DOHH2 (cell line): ENCODE data around the gene CNTNAP2.

Experiments used
- H3F3A ChIP-seq: fragments of 200-600 bp; sonication (generic), shearing (Covaris generic); 2 replicates; pipeline ENCODE4 v1.6.0; 2016; ENCODE audit warnings: antibody characterized with exemption, mild to moderate bottlenecking; ENCODE audit not compliant: control insufficient read depth, insufficient read depth
- H3K27ac ChIP-seq: fragments of 200-600 bp; sonication (generic); 2 replicates; pipeline ENCODE4 v1.5.1; 2014; ENCODE audit warnings: low read depth, mild to moderate bottlenecking, low read length, moderate library complexity
- H3K27me3 ChIP-seq: fragments of 200-600 bp; sonication (generic); 2 replicates; pipeline ENCODE4 v1.6.1; 2014; ENCODE audit warnings: mild to moderate bottlenecking, low read length, mixed read lengths; ENCODE audit not compliant: control insufficient read depth
- H3K36me3 ChIP-seq: fragments of 200-600 bp; sonication (generic); 2 replicates; pipeline ENCODE4 v1.6.1; 2014; ENCODE audit warnings: mild to moderate bottlenecking, low read length, moderate library complexity, mixed read lengths; ENCODE audit not compliant: control insufficient read depth
- H3K4me1 ChIP-seq: fragments of 200-600 bp; sonication (generic); 2 replicates; pipeline ENCODE4 v1.6.1; 2014; ENCODE audit warnings: mild to moderate bottlenecking, low read length, mixed read lengths; ENCODE audit not compliant: control insufficient read depth
- H3K4me2 ChIP-seq: fragments of 200-600 bp; sonication (generic); 2 replicates; pipeline ENCODE4 v1.6.0; 2014; ENCODE audit warnings: mild to moderate bottlenecking, low read length, moderate library complexity
- H3K4me3 ChIP-seq: fragments of 200-600 bp; sonication (generic); 2 replicates; pipeline ENCODE4 v1.5.1; 2014; ENCODE audit warnings: mild to moderate bottlenecking, low read length, mixed read lengths
- H3K79me2 ChIP-seq: fragments of 200-600 bp; sonication (generic); 2 replicates; pipeline ENCODE4 v1.6.1; 2014; ENCODE audit warnings: mild to moderate bottlenecking, low read length, mixed read lengths; ENCODE audit not compliant: control insufficient read depth
- H3K9me2 ChIP-seq: fragments of 200-600 bp; sonication (generic); replicated peaks from 2 replicates; pipeline ENCODE4 v1.6.1; 2014; ENCODE audit warnings: mild to moderate bottlenecking, low read length, mixed read lengths; ENCODE audit not compliant: control insufficient read depth
- H3K9me3 ChIP-seq: fragments of 200-600 bp; sonication (generic); 2 replicates; pipeline ENCODE4 v1.6.1; 2014; ENCODE audit warnings: antibody characterized with exemption, low read length, mixed read lengths; ENCODE audit not compliant: control insufficient read depth, insufficient read depth
- H4K20me1 ChIP-seq: fragments of 200-600 bp; sonication (generic); 2 replicates; pipeline ENCODE4 v1.6.0; 2014; ENCODE audit warnings: low read depth, mild to moderate bottlenecking, antibody characterized with exemption, low read length, moderate library complexity; ENCODE audit not compliant: control insufficient read depth, insufficient read depth
- EZH2phosphoT487 ChIP-seq: fragments of 200-600 bp; sonication (generic); IDR thresholded peaks from 2 replicates; pipeline ENCODE4 v1.6.1; 2017; ENCODE audit warnings: borderline replicate concordance, mild to moderate bottlenecking, antibody characterized with exemption, low read length, moderate library complexity, mixed read lengths
- TF ChIP-seq, protein P1 (sequence below): fragments of 200-600 bp; sonication (generic); IDR thresholded peaks from one replicate; pipeline ENCODE4 v1.5.1; 2014; ENCODE audit warnings: antibody characterized with exemption, mild to moderate bottlenecking, low read depth, low read length; ENCODE audit not compliant: poor library complexity, severe bottlenecking

CNTNAP2 gene

DNA sequence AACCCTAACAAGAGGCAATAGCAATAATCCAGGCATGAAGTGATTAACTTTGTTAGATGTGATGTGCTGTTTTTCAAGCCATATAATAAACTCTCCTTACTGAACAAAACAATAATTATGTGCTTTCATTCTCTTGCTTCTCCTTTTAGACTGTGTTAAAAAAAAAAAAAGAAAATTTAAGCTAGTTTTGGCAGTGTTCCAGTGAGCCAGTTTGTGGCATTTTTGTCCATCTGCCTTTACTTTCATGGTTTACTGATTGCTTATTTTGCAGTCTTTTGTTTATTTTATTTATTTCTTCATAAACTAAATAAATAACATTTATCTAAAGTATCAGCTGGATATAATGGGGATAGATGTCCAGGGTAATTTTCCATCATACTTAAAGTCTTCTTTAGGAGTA is 625.3 kb downstream of the CNTNAP2 start:
- no peak overlapping the region for H3K4me2 ChIP-seq
- H3K4me3 ChIP-seq = no peak overlapping the region
- no peaks in the 10 kb centered on the region for H3K79me2 ChIP-seq
- no peaks in the 10 kb centered on the region for H3F3A ChIP-seq
- H3K9me3 ChIP-seq = peaks cover 8% of the 10 kb centered on the region; the same call in 1 of the 2 replicates
- TF ChIP-seq, protein P1, sequence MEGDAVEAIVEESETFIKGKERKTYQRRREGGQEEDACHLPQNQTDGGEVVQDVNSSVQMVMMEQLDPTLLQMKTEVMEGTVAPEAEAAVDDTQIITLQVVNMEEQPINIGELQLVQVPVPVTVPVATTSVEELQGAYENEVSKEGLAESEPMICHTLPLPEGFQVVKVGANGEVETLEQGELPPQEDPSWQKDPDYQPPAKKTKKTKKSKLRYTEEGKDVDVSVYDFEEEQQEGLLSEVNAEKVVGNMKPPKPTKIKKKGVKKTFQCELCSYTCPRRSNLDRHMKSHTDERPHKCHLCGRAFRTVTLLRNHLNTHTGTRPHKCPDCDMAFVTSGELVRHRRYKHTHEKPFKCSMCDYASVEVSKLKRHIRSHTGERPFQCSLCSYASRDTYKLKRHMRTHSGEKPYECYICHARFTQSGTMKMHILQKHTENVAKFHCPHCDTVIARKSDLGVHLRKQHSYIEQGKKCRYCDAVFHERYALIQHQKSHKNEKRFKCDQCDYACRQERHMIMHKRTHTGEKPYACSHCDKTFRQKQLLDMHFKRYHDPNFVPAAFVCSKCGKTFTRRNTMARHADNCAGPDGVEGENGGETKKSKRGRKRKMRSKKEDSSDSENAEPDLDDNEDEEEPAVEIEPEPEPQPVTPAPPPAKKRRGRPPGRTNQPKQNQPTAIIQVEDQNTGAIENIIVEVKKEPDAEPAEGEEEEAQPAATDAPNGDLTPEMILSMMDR = no peak
- no peak for TF ChIP-seq EZH2phosphoT487
- no peaks in the 10 kb centered on the region for H3K36me3 ChIP-seq
- H3K9me2 ChIP-seq = no peaks in the 10 kb centered on the region
- no peaks in the 10 kb centered on the region for H3K4me1 ChIP-seq
- H4K20me1 ChIP-seq = no peaks in the 10 kb centered on the region
- no peak overlapping the region for H3K27ac ChIP-seq
- no peaks in the 10 kb centered on the region for H3K27me3 ChIP-seq

DNA sequence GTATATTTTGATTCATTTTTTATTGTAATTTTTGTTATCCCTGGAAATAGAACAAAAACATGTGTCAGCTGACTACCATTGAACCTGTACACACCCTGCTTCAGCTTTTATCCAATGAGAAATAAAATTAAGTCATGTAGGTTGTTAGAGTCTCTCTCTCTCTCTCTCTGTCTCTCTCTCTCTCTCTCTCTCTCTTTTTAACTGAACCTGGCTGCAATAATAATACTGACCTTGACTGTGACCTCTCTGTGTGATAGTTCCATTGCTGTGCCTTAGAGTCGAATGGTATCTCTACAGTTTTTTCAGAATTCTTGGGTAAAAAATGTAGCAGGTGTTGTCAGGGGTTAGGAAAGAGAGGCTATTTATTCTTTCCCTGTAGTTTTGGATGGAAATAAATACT is 637.8 kb downstream of the CNTNAP2 start:
- Histone ChIP-seq H3K9me3 (no peaks in the 10 kb centered on the region), H3K9me2 (no peaks in the 10 kb centered on the region; the same call in 1 of the 2 replicates), H3K4me2 (no peak overlapping the region), H4K20me1 (no peaks in the 10 kb centered on the region), H3F3A (no peaks in the 10 kb centered on the region), H3K27me3 (no peaks in the 10 kb centered on the region), H3K79me2 (no peaks in the 10 kb centered on the region), H3K4me1 (no peaks in the 10 kb centered on the region), H3K4me3 (no peak overlapping the region), H3K36me3 (no peaks in the 10 kb centered on the region), H3K27ac (no peak overlapping the region)
- TF ChIP-seq EZH2phosphoT487 = no peak
- TF ChIP-seq, protein P1 = no peak

DNA sequence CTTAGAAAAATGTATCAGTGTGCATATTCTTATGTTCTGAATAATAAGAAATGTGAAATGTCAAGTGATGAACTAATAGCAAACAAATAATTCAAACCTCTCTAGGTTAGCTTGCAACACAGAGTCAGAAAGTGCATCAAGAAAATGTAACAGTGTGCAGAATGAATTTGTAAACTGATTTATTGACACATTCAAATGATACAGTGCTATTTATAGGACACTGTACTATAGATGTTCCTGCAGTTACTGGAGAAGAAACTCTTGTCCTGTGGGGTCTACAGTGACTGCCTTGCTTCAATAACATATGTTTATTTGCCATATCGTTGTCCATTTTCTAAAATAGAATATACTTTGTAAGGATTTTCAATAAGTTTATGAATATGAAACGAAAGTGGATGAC is 639.0 kb downstream of the CNTNAP2 start:
- Histone ChIP-seq H3K4me2 (no peak overlapping the region), H3K27me3 (no peaks in the 10 kb centered on the region), H3F3A (no peaks in the 10 kb centered on the region), H3K36me3 (no peaks in the 10 kb centered on the region), H3K9me3 (no peaks in the 10 kb centered on the region), H4K20me1 (no peaks in the 10 kb centered on the region), H3K4me3 (no peak overlapping the region), H3K4me1 (no peaks in the 10 kb centered on the region), H3K27ac (no peak overlapping the region), H3K9me2 (no peaks in the 10 kb centered on the region; the same call in 1 of the 2 replicates), H3K79me2 (no peaks in the 10 kb centered on the region)
- no peak for TF ChIP-seq EZH2phosphoT487

DNA sequence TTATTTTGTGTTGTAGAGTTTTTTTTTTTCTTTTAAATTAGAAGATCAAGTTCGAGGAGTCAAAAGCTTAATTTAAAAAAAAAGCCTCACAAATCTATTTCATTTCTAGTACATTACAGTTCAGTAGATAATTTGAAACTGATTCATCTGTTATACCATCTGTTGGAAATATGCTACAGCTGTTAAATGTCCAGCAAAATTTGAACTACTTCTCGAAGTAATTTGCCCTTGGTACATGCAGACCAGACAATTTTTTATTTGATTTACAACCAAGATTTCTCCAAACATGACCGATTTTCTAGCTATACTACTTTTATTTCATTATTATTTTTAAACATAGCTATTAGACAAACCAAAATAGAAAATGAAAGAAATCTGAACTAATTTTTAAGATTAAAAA is 647.9 kb downstream of the CNTNAP2 start:
- Histone ChIP-seq H3F3A (no peaks in the 10 kb centered on the region), H3K27me3 (no peaks in the 10 kb centered on the region), H3K4me1 (no peaks in the 10 kb centered on the region), H3K9me3 (no peaks in the 10 kb centered on the region), H3K4me2 (no peak overlapping the region), H3K4me3 (no peak overlapping the region), H3K27ac (no peak overlapping the region), H4K20me1 (no peaks in the 10 kb centered on the region), H3K36me3 (no peaks in the 10 kb centered on the region), H3K9me2 (no peaks in the 10 kb centered on the region), H3K79me2 (no peaks in the 10 kb centered on the region)
- TF ChIP-seq, protein P1 = no peak
- no peak for TF ChIP-seq EZH2phosphoT487
